Astrocyte (in vitro differentiated cells and primary cell): ENCODE measurements around the gene PRR5.

Source experiments
- CTCF ChIP-seq: IDR thresholded peaks from 2 replicates; pipeline ENCODE4 v1.5.1; 2011; ENCODE audit warnings: low read depth, mild to moderate bottlenecking, inconsistent platforms, low read length, moderate library complexity; ENCODE audit not compliant: insufficient read depth
- EZH2 ChIP-seq: IDR thresholded peaks from 2 replicates; pipeline ENCODE4 v1.6.1; 2012; ENCODE audit warnings: mild to moderate bottlenecking, low read length, inconsistent platforms; ENCODE audit not compliant: insufficient read depth

GRCh38 chr22:44711690-44712555, 9.9 kb downstream of the PRR5 start:
- no peak for TF ChIP-seq EZH2
- TF ChIP-seq CTCF = no peak
